AG04449 (cell line): ENCODE results near the gene LRFN3.
"Not testable (repeated sequence)": the region's sequence is repeated elsewhere in the genome, so short reads cannot be mapped to it uniquely, and the experiment has no call there.

Experiments used
- CTCF ChIA-PET: fragments of 350-600 bp; formaldehyde crosslinking; extraction: SDS; loops from one replicate; lab custom pipeline; 2021; ENCODE audit warnings: antibody characterized with exemption; lab: Yijun Ruan, JAX
- POLR2A ChIA-PET: fragments of 400-600, 350-600 bp; formaldehyde crosslinking; extraction: SDS; loops from one replicate; lab custom pipeline; 2020; ENCODE audit warnings: antibody characterized with exemption, inconsistent platforms; lab: Yijun Ruan, JAX
- DNase-seq: peaks from one replicate; pipeline ENCODE4 v3.0.0-alpha.2; 2010; ENCODE audit warnings: low read depth, low spot score
- H3K4me3 ChIP-seq: 2 replicates; pipeline ENCODE4 v1.5.1; 2011; ENCODE audit warnings: low read depth, mild to moderate bottlenecking, control low read depth, low read length
- TF ChIP-seq, protein P1 (sequence below): IDR thresholded peaks from one replicate; pipeline ENCODE4 v1.5.1; 2011; ENCODE audit warnings: mild to moderate bottlenecking, moderate library complexity, low read length, control low read depth, inconsistent platforms; ENCODE audit not compliant: insufficient read depth; ENCODE audit errors: missing control alignments

LRFN3 gene

DNA sequence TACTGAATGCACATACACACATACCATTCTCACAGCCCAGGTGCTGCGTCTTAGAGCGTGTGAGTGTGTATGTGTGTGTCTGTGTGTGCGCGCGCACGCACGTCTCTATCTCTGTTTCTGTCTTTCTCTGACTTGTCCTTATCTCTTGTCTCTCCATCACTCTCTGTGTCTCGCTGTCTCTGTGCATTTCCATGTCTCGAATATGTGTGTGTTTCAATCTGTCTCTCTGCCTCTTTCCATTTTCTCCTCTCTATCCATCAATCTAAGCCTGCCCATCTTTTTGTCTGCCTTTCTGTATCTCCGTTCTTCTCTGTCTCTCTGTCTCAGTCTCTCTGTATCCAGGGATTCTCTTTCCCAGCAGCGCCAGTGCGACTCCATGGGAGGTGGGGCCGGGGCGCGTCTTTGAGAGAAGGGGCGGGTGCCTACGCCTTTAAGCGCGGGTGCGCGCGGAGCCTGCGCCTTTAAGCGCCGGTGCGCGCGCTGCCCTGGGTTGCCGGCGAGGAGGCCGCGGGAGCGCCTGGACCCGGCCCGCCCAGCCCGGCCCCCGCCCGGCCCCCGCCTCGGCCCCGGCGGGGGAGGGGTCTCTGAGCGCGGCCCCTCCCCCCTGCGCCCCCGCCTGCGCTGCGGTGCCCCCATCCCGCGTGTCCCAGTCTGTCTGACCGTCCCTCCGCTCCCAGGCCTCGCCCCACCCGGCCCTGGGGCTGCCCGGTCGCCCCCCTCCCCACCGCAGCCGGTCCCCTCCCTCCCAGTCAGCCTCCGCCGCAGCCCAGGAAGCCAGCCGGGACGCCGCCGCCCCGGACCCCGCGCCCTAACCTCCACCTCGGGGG lies at the start of gene LRFN3:
Gene LRFN3, plus strand, starts transcription at position 464 of the 827 bp plus-strand sequence. CDS start 3,052 bp downstream, outside the sequence.
- ChIA-PET CTCF (interaction anchor here (7.0 kb wide), 1 partner anchor 55 kb away, joined by 144 read pairs; no protein-coding TSS in a partner anchor), POLR2A (no interaction called here)
- H3K4me3 ChIP-seq = peak within 1 kb of the TSS; percentile 61
- TF ChIP-seq, protein P1, sequence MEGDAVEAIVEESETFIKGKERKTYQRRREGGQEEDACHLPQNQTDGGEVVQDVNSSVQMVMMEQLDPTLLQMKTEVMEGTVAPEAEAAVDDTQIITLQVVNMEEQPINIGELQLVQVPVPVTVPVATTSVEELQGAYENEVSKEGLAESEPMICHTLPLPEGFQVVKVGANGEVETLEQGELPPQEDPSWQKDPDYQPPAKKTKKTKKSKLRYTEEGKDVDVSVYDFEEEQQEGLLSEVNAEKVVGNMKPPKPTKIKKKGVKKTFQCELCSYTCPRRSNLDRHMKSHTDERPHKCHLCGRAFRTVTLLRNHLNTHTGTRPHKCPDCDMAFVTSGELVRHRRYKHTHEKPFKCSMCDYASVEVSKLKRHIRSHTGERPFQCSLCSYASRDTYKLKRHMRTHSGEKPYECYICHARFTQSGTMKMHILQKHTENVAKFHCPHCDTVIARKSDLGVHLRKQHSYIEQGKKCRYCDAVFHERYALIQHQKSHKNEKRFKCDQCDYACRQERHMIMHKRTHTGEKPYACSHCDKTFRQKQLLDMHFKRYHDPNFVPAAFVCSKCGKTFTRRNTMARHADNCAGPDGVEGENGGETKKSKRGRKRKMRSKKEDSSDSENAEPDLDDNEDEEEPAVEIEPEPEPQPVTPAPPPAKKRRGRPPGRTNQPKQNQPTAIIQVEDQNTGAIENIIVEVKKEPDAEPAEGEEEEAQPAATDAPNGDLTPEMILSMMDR = no peak
- no peak for DNase-seq

- ChIA-PET CTCF (interaction anchor here (0.8 kb wide), 1 partner anchor 45 kb away, joined by 3 read pairs; no protein-coding TSS in a partner anchor), POLR2A (no interaction called here)
- H3K4me3 ChIP-seq = no peak overlapping the region
- no peak for DNase-seq
- TF ChIP-seq, protein P1 = no peak
These were observed 49.0 kb upstream of the LRFN3 start for GRCh38 chr19:35887197-35887596.

GRCh38 chr19:35888398-35888797 lies 47.8 kb upstream of the LRFN3 start:
- CTCF ChIA-PET = interaction anchor here (1.0 to 1.4 kb wide), 2 partner anchors 43 to 173 kb away, joined by 3 read pairs; no protein-coding TSS in a partner anchor
- POLR2A ChIA-PET = interaction anchor here (1.1 kb wide), 1 partner anchor 43 kb away, joined by 3 read pairs; no protein-coding TSS in a partner anchor
- DNase-seq = no peak
- no peak overlapping the region for H3K4me3 ChIP-seq
- TF ChIP-seq, protein P1 = no peak

DNA sequence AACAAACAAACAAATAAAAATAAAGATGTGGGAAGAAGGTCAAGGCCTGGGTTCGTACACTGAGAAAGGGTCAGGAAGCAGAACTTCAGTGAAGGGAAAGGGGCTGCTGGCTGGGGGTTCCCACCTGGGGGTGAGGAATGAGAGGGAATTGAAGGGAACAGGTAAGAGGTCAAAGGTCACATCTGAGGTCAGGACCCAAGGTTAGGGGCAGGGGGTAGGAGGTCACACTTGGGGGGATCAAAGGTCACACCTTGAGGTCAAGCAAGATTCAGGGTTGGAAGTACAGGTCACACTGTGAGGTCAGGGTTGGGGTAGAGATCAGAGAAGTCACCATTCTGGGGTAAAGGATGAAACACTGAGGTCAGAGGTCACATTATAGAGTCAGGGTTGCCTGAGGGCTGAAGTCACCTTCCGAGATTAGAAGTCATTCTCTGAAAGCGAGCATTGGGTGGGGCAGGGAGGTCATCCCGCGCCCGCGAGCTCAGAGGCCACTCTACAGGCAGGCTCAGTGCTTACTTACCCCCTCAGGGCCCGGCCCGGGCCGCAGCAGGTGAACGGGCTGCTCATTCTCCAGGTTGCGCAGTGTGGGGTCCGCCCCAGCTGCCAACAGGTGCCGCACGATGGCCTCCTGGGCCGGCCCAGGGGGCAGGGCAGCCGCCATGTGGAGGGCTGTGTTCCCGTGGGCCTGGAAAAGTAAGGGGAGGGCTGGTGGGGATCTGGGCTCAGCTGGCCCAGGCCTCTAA lies 46.6 kb upstream of the LRFN3 start:
- ChIA-PET CTCF (interaction anchor here (1.2 to 1.4 kb wide), 2 partner anchors 43 to 171 kb away, joined by 3 to 4 read pairs; no protein-coding TSS in a partner anchor), POLR2A (no interaction called here)
- TF ChIP-seq, protein P1 = no peak

DNA sequence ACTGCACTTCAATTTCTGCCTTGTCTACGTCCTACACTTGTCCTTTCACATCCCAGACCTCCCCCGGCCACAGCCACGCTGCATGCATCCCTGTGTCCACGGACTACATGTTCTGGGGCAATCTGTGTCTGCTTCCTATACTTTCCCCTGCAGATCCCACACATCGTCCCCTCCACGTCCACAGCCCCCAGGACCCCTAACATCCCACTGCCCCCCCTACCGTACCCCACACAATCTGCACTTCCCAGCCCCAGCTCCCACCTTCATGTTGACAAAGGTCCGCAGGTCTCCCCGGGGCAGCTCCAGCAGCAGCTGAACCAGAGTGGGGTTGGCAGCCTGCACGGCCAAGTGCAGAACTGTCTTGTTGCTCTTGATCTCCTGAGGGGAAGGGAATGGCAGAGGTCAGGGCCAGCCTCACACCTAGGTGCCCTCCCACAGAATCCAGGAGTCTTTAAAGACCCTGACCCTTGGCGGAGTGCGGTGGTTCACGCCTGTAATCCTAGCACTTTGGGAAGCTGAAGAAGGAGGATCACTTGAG lies 46.0 kb upstream of the LRFN3 start:
- TF ChIP-seq, protein P1 = no peak
- H3K4me3 ChIP-seq = no peak overlapping the region
- POLR2A ChIA-PET = no interaction called here
- CTCF ChIA-PET = interaction anchor here (1.2 kb wide), 1 partner anchor 42 kb away, joined by 4 read pairs; no protein-coding TSS in a partner anchor
- DNase-seq = no peak

More for the DNA sequence above, 46.6 kb upstream of the LRFN3 start:
- no peak overlapping the region for H3K4me3 ChIP-seq
- no peak for DNase-seq

DNA sequence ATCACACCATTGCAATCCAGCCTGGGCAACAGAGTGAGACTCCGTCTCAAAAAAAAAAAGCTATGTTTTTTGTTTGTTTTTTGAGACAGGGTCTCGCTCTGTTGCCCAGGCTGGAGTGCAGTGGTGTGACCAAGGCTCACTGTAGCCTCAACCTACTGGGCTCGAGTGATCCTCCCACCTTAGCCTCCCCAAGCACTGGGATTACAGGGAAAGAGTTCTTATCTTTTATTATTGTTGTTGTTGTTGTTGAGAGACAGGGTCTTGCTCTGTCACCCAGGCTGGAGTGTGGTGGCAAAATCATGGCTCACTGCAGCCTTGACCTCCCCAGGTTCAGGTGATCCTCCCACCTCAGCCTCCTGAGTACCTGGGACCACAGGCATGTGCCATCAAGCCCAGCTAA lies 44.4 kb upstream of the LRFN3 start:
- POLR2A ChIA-PET, DNase-seq, H3K4me3 ChIP-seq: not testable (repeated sequence)
- CTCF ChIA-PET = interaction anchor here (0.7 to 3.1 kb wide), 4 partner anchors 9 to 166 kb away, joined by 3 to 34 read pairs (median 3); no protein-coding TSS in a partner anchor
